Retinal pigment epithelial cell (primary cell): ENCODE data around the gene AKAP13.

Experiments used
- DNase-seq: peaks from one replicate; pipeline ENCODE4 v3.0.0-alpha.2; 2010; ENCODE audit warnings: low read depth
- H3K4me3 ChIP-seq: 2 replicates; pipeline ENCODE4 v1.5.1; 2011; ENCODE audit warnings: mild to moderate bottlenecking, low read length, control low read depth, moderate library complexity
- CTCF ChIP-seq: conservative IDR thresholded peaks from 2 replicates; pipeline ENCODE4 v1.5.1; 2011; ENCODE audit warnings: low read depth, low read length, control low read depth, inconsistent platforms

AKAP13 gene

GRCh38 chr15:85545185-85545584 is 164.8 kb downstream of the AKAP13 start:
- no peak overlapping the region for H3K4me3 ChIP-seq
- no peak for DNase-seq

GRCh38 chr15:85545752-85546151 is 165.3 kb downstream of the AKAP13 start:
- no peak for TF ChIP-seq CTCF
- H3K4me3 ChIP-seq: no peak overlapping the region
- no peak for DNase-seq

More at GRCh38 chr15:85545185-85545584, 164.8 kb downstream of the AKAP13 start:
- TF ChIP-seq CTCF: no peak

- no peak overlapping the region for H3K4me3 ChIP-seq
- no peak for TF ChIP-seq CTCF
- DNase-seq: no peak
Observed at GRCh38 chr15:85547386-85547785, 167.0 kb downstream of the AKAP13 start.

- no peak for TF ChIP-seq CTCF
- no peak for DNase-seq
- H3K4me3 ChIP-seq: no peak overlapping the region
Observed at GRCh38 chr15:85550283-85550682, 169.9 kb downstream of the AKAP13 start.

GRCh38 chr15:85551221-85551832 is 170.9 kb downstream of the AKAP13 start:
- no peak for DNase-seq
- TF ChIP-seq CTCF: no peak
- no peak overlapping the region for H3K4me3 ChIP-seq

- H3K4me3 ChIP-seq: no peak overlapping the region
- no peak for DNase-seq
- no peak for TF ChIP-seq CTCF
Observed at GRCh38 chr15:85554852-85555521, 174.6 kb downstream of the AKAP13 start.
